CD1c-positive myeloid dendritic cell (primary cell): ENCODE measurements around the gene CACNA2D3.

ENCODE experiments used
- DNase-seq: peaks from one replicate; pipeline ENCODE4 v3.0.0-alpha.2; 2016; ENCODE audit errors: extremely low spot score

CACNA2D3 gene

DNA sequence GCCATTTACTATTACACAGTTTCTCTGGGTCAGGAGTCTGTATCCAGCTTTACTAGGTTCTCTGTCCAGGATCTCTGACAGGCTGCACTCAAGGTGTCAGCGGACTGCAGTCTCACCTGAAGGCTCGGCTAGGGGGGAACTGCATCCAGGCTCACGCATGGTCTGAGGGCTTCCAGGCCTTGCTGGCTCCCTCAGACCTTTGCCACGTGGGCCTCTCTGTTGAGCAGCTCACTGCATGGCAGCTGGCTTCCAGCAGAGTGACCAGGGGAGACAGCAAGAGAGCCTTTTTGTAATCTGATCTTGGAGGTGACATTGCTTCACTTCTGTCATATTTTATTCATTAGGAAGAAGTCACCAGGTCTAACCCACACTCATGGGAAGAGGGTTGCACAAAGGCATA is 152.3 kb downstream of the CACNA2D3 start:
- no peak for DNase-seq

- DNase-seq = no peak
Observed at GRCh38 chr3:54279005-54279583, 156.7 kb downstream of the CACNA2D3 start.

DNA sequence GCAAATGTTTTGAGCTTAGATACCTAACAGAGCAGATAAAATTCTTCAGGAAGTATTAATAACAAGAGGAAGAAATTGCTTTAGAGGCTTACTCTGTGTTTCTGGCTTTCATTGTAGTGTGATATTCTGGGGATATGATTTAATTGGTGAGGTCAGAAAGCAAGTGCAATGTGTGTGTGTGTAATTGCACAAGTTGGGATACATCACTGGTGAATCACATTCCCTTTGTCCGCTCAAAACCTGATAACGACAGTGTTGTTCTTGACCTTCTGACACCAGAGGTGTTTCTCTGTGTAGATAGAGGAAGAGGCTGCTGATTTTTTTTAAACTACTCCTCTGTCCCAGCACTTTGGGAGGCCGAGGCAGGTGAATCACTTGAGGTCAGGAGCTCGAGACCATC is 161.1 kb downstream of the CACNA2D3 start:
- no peak for DNase-seq

DNA sequence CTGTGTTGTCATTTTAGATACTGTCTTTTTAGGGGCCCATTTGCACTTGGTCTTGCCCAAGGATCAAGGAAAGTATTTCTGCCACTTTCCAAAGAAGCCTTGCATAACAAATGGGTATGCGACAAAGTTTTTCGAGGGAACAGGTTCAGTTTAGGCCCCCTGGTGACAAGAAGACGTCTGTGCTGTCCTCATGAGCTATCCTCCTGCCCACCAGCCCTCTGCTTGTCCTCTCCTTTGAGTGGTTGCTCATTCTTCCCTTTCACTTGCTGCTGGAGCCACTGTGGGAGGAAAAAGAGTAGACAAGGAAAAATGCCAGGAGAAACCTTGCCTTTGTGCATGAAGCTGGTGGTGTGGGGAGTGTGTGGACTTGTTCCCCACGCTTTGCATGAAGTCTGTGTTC is 171.9 kb downstream of the CACNA2D3 start:
- DNase-seq = no peak

DNA sequence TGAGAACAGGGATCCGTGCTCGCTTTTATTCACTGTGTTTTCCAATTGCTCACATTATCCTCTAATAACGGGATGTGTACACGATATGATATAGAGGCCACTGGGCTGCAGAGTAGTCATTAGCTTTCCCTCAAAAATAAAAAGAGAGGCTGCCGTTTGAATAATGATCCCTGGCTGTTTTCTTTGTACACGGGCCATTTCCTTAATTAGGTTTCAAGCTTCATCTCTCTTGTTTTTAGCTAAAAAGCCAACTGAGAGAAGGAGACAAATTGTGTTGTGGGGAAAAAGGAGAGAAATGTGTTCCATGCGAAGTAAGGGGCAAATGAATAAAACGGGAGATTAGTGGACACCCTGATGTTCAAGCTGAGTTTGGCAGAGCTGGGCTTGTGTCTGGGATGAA is 174.2 kb downstream of the CACNA2D3 start:
- no peak for DNase-seq

- no peak for DNase-seq
Observed at GRCh38 chr3:54299169-54299935, 177.0 kb downstream of the CACNA2D3 start.

DNA sequence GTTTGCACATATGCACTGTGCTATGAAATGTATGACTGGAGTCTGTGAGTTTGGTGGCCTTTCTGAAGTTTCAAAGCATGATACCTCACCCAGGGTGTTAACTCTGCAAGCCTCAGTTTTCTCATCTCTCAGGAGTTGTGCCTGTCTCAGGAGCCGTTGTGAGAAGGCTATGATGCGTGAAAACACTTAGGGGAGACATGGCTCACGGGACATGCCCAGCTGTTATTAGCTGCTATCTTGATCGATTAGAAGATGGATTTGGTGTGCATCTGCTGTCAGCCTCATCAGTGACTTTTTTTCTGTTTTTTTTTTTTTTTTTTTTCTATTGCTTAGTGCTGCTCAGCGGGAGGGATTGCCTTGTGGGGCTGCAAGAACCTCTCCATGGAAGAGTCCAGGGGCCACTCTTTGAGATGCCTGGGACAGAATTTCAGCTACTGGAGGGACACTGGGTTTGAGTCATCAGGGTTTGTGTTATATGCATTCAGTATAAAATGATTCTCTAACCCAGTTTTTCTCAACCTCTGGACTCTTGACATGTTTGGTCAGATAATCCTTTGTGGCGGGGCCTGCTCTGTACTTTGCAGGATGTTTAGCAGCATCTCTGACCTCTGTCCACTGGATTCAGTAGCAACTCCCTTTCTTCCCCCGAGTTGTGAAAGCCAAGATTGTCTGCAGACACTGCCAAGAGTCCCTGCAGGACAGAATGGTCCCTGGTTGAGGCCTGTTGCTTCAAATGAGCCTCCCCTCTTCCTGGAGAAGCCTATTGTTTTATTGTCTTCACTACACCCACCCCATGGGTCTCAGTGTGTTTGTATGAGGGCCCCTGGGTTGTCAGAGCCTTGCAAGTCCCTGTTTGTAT is 181.4 kb downstream of the CACNA2D3 start:
- DNase-seq = no peak

- DNase-seq = no peak
Observed at GRCh38 chr3:54304877-54305276, 182.5 kb downstream of the CACNA2D3 start.

GRCh38 chr3:54305409-54306099 is 183.2 kb downstream of the CACNA2D3 start:
- DNase-seq = no peak

- DNase-seq = no peak
Observed at GRCh38 chr3:54307566-54308180, 185.3 kb downstream of the CACNA2D3 start.

GRCh38 chr3:54309601-54310000 is 187.2 kb downstream of the CACNA2D3 start:
- no peak for DNase-seq

DNA sequence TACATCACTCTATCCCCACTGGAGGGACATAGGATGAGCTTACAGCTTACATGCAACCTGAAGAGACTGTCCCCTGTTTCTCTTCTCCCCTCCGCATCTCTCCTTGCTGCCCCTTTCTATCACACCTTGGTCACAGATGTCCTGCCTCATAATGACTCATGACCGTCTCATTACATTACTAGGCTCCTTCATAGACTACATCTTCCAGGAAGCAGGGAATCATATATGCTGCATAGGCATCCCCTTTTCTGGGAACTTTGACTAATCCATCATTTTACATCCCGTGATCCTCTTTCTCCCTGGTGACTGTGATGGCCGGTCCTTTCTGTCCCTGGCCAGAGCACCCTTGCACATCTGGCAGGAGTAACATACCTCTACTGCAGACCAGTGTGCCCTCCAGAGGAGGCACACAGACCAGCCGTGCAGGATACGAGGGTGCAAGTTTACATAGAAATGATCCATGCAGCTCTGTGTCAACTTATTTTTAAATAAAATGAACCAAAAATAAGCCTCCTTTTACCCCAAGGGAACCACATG is 188.9 kb downstream of the CACNA2D3 start:
- no peak for DNase-seq

DNA sequence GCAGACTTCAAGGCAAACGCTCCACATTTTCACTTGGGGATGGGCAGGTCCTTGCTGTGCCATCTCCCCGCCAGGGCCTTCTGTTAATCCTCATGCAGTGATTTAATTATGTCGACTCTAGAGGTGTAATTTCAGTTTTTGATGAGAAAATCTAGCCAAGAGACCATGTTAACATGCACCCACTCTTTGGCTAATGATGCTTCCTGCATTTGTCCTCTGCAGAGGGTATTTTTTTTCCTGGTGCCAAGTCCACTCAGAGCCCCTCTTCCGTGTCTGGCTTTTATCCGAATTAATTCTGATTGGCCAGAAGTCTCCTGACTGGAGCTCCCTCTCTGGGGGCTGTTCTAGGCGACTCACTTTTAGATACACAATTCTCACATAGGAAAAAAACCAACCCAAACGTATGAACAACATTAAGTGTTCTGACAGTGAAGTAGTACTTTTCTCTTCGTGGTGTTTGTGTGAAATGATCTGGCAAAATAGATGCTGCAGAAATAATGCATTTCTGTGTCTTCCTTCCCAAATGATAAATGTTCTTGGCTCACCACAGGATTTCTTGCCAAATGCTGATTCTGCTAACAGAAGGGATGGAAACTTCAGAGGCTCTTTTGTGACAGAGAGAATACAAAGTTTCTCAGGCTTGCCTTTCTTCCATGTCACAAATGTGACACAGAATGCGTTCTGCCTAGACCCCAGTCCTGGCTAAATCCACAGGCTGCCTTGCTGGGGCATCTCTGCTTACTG is 190.0 kb downstream of the CACNA2D3 start:
- DNase-seq = no peak

GRCh38 chr3:54313418-54313817 is 191.1 kb downstream of the CACNA2D3 start:
- DNase-seq = no peak

GRCh38 chr3:54321520-54321919 is 199.2 kb downstream of the CACNA2D3 start:
- no peak for DNase-seq

GRCh38 chr3:54322354-54322753 is 200.0 kb downstream of the CACNA2D3 start:
- no peak for DNase-seq

DNA sequence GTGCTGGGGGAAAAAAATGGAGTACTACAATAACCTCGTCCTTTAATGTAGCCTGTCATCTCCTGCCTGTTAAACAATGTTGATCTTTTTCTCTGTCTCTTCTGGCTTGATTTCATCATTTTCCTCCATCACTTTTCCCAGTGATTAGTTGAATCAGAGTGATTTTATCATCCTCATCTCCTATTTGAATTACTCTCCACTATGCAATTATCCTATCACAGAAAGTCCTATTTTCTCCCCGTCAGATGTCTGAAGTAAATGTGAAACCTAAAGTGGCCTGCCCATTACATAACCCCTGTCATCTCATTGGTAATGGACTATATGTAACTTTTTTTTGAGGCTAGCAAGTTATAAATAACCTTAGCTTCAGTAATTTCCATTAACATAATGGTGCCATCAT is 201.8 kb downstream of the CACNA2D3 start:
- no peak for DNase-seq

DNA sequence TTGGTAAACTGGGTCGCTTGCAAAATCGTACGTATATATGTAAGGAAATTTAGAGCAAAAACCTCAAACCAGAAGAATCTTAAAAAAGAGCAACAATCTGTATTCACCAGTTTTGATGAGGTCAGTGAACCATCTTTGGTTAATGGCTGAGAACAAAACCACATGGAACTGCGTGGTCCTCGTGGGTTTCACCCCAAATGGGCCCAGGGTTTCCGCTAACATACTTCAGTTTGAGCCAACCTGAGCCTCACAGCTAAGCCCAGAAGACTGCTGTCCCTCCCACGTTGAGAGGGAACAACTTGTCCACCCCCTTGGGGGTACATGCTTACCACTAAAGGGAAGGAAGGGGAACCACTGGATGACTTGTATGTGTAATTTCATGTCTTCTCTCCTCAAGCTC is 204.6 kb downstream of the CACNA2D3 start:
- no peak for DNase-seq

DNA sequence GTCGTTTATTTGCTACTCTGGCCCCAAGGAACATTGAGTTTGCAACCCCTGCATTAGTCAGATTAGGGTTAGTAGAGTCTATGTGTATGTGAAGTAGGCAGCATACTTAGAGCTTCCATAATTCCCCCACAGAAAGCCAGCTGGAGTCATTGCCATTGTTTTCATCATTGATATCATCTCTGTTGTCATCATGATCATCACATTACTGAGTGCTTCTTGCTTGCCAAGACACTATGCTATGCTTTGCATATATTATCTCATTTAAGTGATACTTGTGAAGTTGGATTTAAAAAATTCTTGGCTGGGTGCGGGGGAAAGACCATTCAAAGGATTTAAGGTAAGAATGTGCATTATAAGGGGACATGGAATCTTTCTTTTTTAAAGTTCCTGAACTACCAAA is 209.0 kb downstream of the CACNA2D3 start:
- DNase-seq = no peak

DNA sequence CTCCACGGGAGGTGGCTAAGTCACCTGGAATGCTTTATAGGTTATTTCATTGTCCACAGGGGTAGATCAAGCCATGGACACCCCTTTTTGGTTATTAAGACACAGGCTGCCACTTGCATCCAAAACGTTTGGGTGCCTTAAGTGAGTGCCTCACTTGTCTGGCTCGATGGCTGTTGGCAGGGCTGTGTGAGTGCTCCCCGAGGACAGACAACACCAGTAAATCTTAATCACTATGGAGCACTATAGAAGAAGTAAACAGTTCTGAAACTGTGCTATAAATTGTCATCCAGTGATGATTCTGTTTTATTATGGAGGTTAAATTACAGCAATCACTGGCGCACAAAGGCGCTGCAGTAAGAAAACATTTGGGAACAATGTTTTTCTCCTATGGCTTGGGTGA is 215.5 kb downstream of the CACNA2D3 start:
- no peak for DNase-seq

GRCh38 chr3:54339608-54340007 is 217.3 kb downstream of the CACNA2D3 start:
- DNase-seq = no peak
